DMS 273 (cell line): Measurements from ENCODE around the gene WDFY1.
A peak's percentile ranks its signal among the peaks of the same experiment; 100 is the strongest.
"Not testable (repeated sequence)": the region's sequence is repeated elsewhere in the genome, so short reads cannot be mapped to it uniquely, and the experiment has no call there.

ENCODE experiments used
- DNase-seq: peaks from one replicate; lab custom pipeline; 2025; ENCODE audit not compliant: unreplicated experiment; lab: John Stamatoyannopoulos, UW

The WDFY1 gene

GRCh38 chr2:223900531-223900930, 44.6 kb downstream of the WDFY1 start:
- DNase-seq = no peak

DNA sequence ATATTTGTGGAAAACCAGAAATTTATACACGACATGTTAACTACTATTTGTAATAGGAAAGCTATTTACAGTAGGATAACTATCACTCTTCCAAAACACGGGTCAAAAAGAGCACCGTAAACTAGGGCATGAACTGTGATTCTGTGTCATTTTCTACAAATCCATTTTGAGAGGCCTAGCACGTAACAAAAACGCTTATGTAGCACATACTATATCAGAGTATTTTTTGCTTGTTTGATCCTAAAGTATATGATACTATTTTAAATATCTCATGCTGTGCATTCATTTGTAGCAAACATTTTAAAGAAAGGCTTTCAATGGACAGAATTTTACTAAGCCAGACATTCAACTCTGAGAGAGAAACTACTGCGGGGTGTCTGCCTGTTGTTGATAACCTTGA, 45.1 kb downstream of the WDFY1 start:
- DNase-seq = no peak

DNA sequence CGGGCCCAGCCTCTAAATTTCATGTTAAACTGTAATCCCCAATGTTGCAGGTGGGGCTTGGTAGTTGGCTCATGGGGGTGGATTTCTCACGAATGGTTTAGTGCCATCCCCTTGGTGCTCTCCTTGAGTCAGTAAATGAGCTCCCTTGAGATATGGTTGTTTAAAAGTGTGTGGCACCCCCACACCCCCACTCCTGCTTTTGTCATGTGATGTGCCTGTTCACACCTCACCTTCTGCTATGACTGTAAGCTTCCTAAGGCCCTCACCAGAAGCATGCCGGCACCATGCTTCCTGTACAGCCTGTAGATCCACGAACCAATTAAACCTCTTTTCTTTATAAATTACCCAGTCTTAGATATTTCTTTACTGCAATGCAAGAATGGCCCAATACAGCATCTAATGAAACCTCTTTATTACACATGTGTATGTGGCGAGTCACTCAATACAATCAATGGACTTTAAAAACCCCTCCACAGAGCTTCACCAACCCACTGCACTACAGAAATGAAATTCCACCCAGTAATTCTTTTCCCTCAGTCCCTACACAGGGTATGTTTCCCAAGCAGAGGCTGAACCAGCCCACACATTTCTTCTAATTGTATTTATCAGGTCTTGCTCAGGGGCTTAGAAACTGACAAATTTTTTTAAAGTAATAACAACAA, 47.3 kb downstream of the WDFY1 start:
- DNase-seq = no peak

DNA sequence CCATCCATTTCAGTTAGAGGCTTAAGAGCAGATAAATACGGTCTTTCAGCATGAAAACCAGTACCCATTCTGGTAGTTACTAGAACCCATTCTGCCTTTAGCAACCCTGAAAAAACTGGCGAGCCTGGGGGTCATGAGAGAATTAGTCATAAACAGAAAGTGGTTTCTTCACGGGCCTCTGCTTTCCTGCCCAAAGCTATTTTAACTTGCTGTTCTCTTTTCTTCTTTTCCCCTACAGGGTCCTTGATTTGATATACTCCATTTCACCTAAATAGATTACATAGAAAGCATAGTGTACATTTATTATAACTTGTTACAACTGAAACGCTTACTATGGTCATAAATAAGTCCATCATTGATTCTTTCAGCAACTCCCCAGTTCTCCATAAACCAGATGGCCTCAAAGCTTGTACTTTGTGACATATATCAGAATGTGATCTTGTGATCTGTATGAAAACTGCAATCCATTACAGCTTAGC, 48.3 kb downstream of the WDFY1 start:
- DNase-seq = no peak

DNA sequence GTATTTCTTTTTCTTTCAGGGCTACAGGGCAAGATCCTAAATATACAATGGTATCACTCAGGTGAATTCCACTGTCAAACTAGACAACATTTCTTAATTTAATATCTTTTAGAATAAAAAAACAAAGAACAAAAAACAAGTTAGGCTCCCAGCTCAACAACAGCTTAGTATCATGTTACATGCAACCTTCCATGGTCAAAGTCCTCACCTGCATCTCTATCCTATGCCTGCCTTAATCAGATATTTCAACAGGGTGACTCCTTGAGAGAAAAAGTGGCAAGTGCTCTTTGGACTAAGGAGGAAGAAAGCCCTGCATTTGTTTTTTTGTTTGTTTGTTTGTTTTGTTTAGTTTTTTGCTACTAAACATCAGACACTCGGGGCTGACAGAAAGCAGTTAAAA, 50.2 kb downstream of the WDFY1 start:
- no peak for DNase-seq

DNA sequence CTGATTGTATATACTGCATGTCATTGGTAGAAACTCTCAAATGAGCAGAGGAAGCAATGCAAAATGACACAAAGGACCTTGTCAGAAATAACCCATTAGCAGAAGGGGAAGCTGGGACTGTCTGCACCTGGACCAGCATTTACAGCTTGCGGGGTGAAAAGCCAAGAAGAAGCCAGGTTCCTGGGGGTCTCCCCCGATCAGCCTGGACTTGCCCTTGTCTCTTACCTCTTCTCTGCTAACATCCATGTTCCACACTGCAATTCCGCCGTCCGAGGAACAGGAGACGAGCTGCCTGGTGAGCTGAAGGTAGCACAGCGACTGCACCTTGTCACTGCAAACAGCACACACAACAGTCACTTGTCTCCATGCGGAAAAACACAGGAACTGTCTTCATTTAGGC, 51.1 kb downstream of the WDFY1 start:
- DNase-seq = no peak

GRCh38 chr2:223890721-223891120, 54.4 kb downstream of the WDFY1 start:
- no peak for DNase-seq

- no peak for DNase-seq
Observed at GRCh38 chr2:223889229-223889628, 55.9 kb downstream of the WDFY1 start.

DNA sequence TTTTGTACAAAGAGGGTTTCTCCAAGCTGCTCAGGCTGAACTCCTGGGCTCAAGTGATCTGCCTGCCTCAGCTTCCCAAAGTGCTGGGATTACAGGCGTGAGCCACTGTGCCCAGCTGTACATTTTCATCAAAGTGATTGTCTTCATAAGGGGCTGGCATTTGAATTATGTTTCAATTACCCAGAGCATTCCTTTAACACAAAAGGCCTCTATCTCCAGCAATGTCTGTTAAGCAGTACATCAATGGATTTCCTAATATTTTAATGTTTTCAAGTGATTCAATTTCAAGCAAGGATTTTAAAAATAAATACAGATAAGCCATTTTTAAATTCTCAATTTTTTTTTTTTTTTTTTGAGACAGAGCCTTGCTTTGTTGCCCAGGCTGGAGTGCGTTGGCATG, 56.9 kb downstream of the WDFY1 start:
- DNase-seq = no peak

- DNase-seq = no peak
Observed at GRCh38 chr2:223887127-223887526, 58.0 kb downstream of the WDFY1 start.

- DNase-seq = no peak
Observed at GRCh38 chr2:223886726-223887125, 58.4 kb downstream of the WDFY1 start.

GRCh38 chr2:223884399-223884798, 60.7 kb downstream of the WDFY1 start:
- no peak for DNase-seq

GRCh38 chr2:223882715-223883114, 62.4 kb downstream of the WDFY1 start:
- no peak for DNase-seq

GRCh38 chr2:223880796-223881195, 64.3 kb downstream of the WDFY1 start:
- DNase-seq = no peak

- no peak for DNase-seq
Observed at GRCh38 chr2:223877721-223878410, 67.3 kb downstream of the WDFY1 start.

DNA sequence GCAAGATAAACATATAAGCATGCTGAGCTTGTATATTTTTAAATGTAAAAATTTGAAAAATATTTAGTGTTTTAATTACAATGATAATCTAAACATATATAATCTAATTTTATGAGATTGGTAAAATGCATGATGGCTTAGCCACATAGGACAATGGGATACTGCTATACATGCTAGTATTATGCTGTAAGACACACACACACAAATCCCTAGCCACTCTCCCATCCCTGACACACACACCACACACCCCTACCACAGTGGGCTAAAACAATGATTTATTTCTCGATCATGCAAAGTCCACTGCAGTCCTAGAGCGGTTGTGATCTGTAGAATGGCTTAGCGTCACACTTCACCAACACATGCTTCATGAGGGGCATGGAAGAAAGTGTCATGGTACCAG, 71.5 kb downstream of the WDFY1 start:
- DNase-seq = no peak

DNA sequence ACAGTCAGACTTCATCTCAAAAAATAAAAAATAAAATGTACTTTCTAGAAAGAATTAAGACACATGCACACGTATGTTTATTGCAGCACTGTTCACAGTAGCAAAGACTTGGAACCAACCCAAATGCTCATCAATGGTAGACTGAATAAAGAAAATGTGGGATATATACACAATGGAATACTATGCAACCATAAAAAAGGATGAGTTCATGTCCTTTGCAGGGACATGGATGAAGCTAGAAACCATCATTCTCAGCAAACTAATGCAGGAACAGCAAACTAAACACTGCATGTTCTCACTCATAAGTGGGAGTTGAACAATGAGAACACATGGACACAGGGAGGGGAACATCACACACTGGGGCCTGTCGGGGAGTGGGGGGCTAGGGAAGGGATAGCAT, 72.4 kb downstream of the WDFY1 start:
- not testable (repeated sequence) for DNase-seq

- DNase-seq = not testable (repeated sequence)
Observed at GRCh38 chr2:223871661-223872060, 73.5 kb downstream of the WDFY1 start.

- peak; percentile 80 for DNase-seq
Observed at GRCh38 chr2:223870840-223871611, 74.1 kb downstream of the WDFY1 start.

GRCh38 chr2:223868005-223868404, 77.1 kb downstream of the WDFY1 start:
- peak; percentile 97 for DNase-seq

GRCh38 chr2:223865907-223866508, 79.1 kb downstream of the WDFY1 start:
- no peak for DNase-seq

DNA sequence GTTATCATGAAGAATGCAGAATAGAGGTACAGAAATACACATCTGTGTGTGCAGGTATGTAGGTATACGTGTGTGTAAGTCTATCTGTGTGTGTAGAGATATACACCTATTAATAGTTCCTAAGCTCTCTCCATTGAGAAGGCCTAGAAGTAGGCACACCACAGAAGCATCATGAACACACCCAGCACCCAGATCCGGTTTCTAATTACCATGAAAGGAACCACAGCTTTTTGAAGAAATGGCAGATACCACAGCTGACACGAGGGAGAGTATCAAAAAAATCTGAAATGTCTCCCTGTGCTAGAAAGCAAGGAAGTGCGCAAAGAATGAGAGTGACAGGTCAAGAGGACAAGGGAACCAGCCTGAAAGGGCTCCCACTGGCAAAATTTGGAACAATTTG, 80.0 kb downstream of the WDFY1 start:
- DNase-seq = no peak
